NB4 (cell line): ENCODE measurements around the gene GOPC.

Source experiments
- POLR2A ChIP-seq: IDR thresholded peaks from 2 replicates; pipeline ENCODE4 v1.6.1; 2011; ENCODE audit warnings: mild to moderate bottlenecking; ENCODE audit not compliant: insufficient read length; ENCODE audit errors: extremely low read depth
- TF ChIP-seq, protein P1 (sequence below): IDR thresholded peaks from one replicate; pipeline ENCODE4 v1.5.1; 2012; ENCODE audit warnings: low read depth, low read length
- TF ChIP-seq, protein P2 (sequence below): IDR thresholded peaks from 2 replicates; pipeline ENCODE4 v1.6.1; 2011; ENCODE audit warnings: low read depth, low read length

DNA sequence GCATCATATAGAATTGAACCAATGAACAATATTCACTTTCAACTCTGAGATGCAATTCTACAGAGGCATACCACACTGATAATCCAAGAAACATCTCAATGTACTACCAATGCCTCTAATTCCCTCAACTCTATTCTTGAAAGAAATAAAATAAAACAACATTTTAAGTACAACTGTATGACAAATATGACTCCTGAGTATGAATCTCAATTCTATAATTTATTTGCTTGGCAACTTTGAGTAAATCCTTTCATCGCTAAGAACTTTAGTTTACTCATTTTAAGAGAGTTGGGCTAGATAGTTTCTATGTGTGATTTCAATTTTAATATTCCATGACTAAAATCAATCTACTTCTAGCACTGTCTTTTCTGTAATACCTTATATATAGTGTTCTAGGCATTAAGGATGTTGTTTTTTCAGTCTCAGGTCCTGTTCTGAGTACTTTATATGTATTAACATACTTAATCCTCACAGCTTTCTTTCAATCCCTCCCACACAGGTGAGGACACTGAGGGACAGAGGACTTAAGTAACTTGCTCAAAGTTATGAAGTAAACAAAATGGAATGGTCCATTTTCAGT, 33.4 kb downstream of the GOPC start:
- TF ChIP-seq, protein P1, sequence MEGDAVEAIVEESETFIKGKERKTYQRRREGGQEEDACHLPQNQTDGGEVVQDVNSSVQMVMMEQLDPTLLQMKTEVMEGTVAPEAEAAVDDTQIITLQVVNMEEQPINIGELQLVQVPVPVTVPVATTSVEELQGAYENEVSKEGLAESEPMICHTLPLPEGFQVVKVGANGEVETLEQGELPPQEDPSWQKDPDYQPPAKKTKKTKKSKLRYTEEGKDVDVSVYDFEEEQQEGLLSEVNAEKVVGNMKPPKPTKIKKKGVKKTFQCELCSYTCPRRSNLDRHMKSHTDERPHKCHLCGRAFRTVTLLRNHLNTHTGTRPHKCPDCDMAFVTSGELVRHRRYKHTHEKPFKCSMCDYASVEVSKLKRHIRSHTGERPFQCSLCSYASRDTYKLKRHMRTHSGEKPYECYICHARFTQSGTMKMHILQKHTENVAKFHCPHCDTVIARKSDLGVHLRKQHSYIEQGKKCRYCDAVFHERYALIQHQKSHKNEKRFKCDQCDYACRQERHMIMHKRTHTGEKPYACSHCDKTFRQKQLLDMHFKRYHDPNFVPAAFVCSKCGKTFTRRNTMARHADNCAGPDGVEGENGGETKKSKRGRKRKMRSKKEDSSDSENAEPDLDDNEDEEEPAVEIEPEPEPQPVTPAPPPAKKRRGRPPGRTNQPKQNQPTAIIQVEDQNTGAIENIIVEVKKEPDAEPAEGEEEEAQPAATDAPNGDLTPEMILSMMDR: no peak
- TF ChIP-seq POLR2A: no peak
- TF ChIP-seq, protein P2, sequence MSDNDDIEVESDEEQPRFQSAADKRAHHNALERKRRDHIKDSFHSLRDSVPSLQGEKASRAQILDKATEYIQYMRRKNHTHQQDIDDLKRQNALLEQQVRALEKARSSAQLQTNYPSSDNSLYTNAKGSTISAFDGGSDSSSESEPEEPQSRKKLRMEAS: no peak
